ENCODE data around the gene AGL. TPM values are rescaled to one million over a fixed set of nuclear protein-coding genes. Genes with fewer than 3 reads are reported as not detected.
"Not testable (repeated sequence)": the region's sequence is repeated elsewhere in the genome, so short reads cannot be mapped to it uniquely, and the experiment has no call there.

The AGL gene
- polyA plus RNA-seq, 4 donors: 26.9 to 32.4 (median 29.3) TPM

DNA sequence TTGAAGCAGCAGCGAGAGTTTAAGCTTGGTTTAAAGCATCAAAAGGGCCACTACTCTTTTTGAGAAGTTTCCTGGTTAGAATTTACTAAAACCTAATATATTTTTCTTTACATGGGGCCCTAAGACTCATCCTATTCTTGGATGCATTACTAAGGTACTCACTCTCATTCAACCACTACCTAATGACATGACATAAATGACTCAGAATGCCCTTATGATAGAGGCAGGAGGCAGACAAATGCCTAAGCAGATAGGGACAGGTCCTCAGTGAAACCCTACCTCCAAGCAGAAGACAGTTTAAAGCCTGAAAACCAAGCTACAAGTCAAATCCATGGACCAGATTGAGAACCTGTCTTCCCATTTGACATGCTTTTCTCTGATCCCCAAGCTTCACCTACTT lies 85.4 kb downstream of the AGL start:
- DNase-seq (ENCODE audit: low read depth in 4 of 4, low spot score in 2 of 4): no peak

DNA sequence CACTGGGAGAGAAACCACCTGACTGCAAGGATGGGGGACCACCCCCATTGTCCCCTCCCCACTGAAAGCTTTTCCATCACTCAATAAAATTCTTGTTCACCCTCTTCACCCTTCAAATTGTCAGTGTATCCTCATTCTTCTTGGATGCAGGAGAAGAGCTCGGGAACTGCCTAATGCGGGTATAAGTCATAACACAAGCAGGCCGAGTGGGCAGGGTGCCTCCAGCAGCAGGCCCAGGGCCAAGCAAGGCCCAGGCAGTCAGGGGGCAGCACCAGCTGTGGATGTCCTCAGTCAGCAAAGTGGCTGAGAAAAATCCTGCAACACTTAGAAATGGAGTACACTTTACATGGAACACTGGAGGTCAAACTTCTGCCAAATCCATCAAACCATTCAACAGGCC lies 85.9 kb downstream of the AGL start:
- DNase-seq (ENCODE audit: low read depth in 4 of 4, low spot score in 2 of 4): no peak

- no peak for DNase-seq (ENCODE audit: low read depth in 4 of 4, low spot score in 2 of 4)
These were observed 92.6 kb downstream of the AGL start for GRCh38 chr1:99942723-99943122.

DNA sequence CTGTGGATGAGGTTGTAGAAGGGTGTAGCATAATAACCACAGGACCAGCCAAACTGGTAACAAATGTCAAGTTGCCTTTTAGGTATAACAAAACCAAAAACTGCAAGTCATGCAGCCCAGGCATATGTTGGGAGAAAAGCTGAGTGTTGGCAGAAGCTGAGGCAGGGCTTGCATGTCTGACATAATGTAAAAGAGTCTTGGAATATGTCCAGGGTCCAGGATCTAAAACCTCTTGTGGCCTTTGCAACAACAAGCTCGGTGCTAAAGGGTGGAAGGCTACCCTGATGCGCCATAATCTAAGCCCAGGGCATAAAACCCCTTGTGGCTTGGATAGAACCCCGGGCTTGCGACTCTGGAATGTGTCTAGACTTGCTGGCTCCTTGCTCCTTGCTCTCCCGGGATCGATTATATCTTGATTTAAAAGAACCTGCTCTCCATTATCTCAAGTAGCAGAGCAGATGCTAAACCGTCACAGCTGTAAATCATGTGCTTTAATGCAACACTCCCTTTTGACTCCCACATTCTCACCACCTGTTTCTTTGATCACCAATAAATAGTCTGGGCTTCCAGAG lies 93.1 kb downstream of the AGL start:
- no peak for DNase-seq (ENCODE audit: low read depth in 4 of 4, low spot score in 2 of 4)

GRCh38 chr1:99944192-99944591 lies 94.0 kb downstream of the AGL start:
- no peak for DNase-seq (ENCODE audit: low read depth in 4 of 4, low spot score in 2 of 4)

- DNase-seq (ENCODE audit: low read depth in 4 of 4, low spot score in 2 of 4): no peak
These were observed 95.0 kb downstream of the AGL start for GRCh38 chr1:99945174-99945573.

DNA sequence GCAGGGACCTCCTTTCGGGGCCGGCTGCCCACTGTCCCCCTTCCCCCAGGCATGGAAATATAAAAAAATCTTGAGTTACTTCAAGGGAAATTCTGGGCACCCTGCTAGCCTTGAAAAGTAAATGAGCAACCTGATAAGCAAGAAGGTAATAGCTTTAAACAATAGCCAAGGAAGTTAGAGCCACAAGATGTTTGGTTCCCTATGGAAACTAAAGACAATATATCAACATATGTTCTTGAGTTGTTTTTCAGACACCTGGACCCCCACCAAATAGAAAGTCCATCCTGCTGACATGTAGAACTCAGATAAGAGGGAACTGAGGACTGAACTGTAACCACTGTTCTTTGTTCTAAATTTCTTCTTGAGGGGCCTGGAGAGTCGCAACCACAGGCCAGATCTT lies 100.3 kb downstream of the AGL start:
- DNase-seq (ENCODE audit: low read depth in 4 of 4, low spot score in 2 of 4): no peak

GRCh38 chr1:99952522-99952921 lies 102.4 kb downstream of the AGL start:
- no peak for DNase-seq (ENCODE audit: low read depth in 4 of 4, low spot score in 2 of 4)

DNA sequence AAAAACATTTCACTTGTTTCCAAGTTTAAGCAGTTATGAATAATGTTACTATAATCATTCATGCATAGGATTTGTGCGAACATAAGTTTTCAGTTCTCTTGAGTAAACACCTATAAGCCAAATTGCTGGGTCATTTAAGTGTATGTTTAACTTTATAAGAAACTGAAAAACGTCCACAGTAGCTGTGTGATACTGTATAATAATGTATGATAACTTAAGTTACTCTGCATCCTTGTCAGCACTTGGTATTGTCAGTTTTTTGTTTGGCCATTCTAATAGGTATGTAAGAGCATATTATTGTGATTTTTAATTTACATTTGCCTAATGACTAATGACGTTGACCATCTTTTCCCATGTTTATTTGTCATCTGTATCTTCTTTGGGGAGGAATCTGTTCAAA lies 105.2 kb downstream of the AGL start:
- DNase-seq (ENCODE audit: low read depth in 4 of 4, low spot score in 2 of 4): no peak

- DNase-seq (ENCODE audit: low read depth in 4 of 4, low spot score in 2 of 4): no peak
These were observed 106.6 kb downstream of the AGL start for GRCh38 chr1:99956755-99957154.

DNA sequence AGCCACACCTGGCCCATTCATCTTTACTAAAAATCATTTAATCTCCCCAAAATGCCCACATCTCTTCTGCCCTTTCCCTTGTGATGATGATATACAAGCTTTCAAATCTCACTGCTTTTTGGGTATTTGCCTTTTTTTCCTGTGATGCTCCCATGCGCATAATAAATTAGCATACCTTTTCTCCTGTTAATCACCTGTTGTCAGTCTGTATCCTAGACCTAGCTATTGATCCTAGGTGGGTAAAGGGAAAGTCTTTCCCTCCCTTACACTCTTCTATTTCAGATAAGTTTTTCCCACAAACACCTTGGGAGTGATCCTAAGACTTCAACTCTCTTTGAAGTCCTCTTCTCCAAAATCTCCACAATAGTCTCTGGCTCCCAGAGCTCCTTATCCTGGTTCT lies 107.7 kb downstream of the AGL start:
- DNase-seq (ENCODE audit: low read depth in 4 of 4, low spot score in 2 of 4): no peak

DNA sequence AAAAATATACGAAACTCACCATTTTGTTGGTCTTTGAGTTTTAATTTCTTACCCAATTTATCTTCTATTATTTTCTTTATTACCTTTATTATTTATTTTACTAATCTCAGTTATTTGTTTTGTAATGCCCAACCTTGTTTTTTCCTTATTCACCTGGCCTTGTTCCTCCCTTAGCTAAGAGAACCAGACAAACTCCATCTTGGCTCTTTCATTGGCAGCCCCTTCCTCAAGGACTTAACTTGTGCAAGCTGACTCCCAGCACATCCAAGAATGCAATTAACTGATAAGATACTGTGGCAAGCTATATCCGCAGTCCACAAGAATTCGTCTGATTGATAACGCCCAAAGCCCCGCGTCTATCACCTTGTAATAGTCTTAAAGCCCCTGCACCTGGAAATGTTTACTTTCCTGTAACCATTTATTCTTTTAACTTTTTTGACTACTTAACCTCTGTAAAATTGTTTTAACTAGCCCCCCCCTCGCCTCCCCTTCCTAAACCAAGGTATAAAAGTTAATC lies 109.1 kb downstream of the AGL start:
- not testable (repeated sequence) for DNase-seq (ENCODE audit: low read depth in 4 of 4, low spot score in 2 of 4)

DNA sequence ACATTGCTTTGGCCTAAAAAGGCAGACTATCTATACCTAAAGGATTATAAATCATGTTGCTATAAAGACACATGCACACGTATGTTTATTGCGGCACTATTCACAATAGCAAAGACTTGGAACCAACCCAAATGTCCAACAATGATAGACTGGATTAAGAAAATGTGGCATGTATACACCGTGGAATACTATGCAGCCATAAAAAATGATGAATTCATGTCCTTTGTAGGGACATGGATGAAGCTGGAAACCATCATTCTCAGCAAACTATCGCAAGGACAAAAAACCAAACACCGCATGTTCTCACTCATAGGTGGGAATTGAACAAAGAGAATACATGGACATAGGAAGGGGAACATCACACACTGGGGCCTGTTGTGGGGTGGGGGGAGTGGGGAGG lies 110.1 kb downstream of the AGL start:
- not testable (repeated sequence) for DNase-seq (ENCODE audit: low read depth in 4 of 4, low spot score in 2 of 4)

GRCh38 chr1:99963041-99963795 lies 113.1 kb downstream of the AGL start:
- DNase-seq (ENCODE audit: low read depth in 4 of 4, low spot score in 2 of 4): no peak

DNA sequence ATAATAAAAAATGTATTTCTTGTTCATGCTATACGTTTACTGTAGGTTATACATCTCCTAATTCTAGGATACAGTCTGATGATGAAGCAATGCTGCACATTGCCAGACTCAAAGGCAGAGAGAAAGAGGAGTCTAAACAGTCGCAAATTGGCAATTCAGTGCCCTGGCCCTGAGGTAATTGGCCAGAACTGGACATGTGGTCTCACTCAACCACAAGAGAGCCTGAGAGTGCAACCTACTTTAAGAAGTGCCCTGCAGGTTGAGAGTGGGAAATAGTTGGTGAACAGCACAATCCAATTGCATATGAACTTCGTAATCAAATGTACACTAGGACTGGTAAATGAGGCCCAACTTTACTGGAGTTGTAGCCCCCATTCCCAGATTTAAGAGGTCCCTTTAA lies 114.6 kb downstream of the AGL start:
- DNase-seq (ENCODE audit: low read depth in 4 of 4, low spot score in 2 of 4): no peak

GRCh38 chr1:99965646-99966375 lies 115.7 kb downstream of the AGL start:
- no peak for DNase-seq (ENCODE audit: low read depth in 4 of 4, low spot score in 2 of 4)

- DNase-seq (ENCODE audit: low read depth in 4 of 4, low spot score in 2 of 4): no peak
These were observed 118.1 kb downstream of the AGL start for GRCh38 chr1:99968214-99968613.

DNA sequence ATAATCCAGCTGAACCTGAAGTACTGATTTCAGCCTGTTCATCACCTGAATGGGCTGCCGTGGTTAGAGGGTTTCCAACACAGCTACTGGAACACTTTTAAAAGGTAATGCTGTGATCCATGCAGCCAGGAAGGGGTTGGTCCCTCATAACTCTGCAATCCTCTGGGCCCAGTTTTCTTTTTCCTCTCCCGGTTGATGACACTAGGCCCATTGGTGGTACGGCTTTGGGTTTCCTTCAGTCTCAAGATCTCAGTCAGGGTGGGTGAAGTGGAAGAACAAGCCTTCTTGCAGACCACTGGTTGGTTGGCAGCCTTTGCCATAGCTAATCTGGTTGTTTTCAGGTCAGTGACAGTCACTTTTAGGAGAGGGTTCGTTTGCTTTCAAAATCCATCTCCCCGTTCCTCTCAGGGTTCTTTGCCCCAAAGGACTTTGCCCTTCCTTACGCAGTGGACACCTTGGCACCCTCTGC lies 119.1 kb downstream of the AGL start:
- peak in 1 of 4 donors; percentile 9 for DNase-seq (ENCODE audit: low read depth in 4 of 4, low spot score in 2 of 4)

DNA sequence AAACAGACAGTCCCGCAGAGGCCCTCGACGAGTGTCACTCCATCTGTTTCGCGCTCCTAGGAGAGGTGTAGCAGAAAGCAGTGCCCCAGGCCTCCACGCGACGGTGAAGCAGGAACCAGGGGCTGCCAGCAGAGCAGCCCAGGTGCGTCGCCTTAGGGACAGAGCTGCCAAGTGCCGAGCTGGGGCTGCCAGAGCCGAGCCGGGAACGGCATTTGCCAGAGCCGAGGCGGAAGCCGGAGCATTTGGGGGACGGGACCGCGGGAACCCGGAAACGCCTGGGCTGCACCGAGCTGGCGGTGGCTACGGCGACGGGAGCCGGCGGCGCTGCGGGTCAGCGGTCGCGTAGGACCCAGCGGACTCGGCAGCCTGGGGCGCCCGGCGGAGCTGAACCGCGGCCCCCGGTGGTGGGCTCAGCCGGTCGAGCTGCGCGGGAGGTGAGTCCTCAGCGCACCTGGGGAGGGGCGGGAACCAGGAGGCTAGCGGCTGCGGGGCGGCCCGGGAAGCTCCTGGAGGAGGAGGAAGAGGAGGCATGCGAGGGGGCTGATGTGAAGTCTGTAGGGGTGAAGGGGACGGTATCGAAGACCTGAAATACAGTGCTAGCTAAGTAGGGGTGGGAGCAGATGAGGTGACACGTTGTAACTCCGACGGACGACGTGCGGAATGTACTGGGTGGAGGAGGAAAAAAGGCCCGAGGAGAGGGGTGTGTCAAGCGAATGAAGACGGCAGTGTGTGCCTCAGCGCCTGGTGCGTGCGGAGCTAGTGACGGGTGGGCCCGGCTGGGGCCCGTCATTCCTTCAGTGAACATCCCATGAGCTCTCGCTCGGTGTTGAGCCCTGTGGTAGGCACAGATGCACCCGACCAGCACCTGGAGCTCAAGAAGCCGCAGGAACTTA lies 119.8 kb downstream of the AGL start, which contains the start of gene SLC35A3:
Gene SLC35A3 (plus strand): TSS at position 268 of the 893 bp plus-strand sequence. CDS start 23,559 bp downstream, outside the sequence.
- peak in 3 of 4 donors; percentile 46 to 63 (median 56) for DNase-seq (ENCODE audit: low read depth in 4 of 4, low spot score in 2 of 4)

- peak in 1 of 4 donors; percentile 23 for DNase-seq (ENCODE audit: low read depth in 4 of 4, low spot score in 2 of 4)
These were observed 120.6 kb downstream of the AGL start for GRCh38 chr1:99970713-99971255.

All from left renal cortex interstitium (tissue), 4 donors.